ENCODE data around the gene TEAD3.

DNA sequence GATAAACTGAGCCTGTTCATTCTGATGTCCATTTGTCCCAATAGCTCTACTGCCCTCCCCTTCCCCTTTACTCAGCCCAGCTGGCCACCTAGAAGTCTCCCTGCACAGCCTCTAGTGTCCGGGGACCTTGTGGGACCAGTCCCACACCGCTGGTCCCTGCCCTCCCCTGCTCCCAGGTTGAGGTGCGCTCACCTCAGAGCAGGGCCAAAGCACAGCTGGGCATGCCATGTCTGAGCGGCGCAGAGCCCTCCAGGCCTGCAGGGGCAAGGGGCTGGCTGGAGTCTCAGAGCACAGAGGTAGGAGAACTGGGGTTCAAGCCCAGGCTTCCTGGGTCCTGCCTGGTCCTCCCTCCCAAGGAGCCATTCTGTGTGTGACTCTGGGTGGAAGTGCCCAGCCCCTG lies 69.4 kb downstream of the TEAD3 start:
- TF ChIP-seq, protein P1, sequence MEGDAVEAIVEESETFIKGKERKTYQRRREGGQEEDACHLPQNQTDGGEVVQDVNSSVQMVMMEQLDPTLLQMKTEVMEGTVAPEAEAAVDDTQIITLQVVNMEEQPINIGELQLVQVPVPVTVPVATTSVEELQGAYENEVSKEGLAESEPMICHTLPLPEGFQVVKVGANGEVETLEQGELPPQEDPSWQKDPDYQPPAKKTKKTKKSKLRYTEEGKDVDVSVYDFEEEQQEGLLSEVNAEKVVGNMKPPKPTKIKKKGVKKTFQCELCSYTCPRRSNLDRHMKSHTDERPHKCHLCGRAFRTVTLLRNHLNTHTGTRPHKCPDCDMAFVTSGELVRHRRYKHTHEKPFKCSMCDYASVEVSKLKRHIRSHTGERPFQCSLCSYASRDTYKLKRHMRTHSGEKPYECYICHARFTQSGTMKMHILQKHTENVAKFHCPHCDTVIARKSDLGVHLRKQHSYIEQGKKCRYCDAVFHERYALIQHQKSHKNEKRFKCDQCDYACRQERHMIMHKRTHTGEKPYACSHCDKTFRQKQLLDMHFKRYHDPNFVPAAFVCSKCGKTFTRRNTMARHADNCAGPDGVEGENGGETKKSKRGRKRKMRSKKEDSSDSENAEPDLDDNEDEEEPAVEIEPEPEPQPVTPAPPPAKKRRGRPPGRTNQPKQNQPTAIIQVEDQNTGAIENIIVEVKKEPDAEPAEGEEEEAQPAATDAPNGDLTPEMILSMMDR (IDR thresholded peaks at IDR 0.05), result no peak
- TF ChIP-seq POLR2A (IDR thresholded peaks at IDR 0.05) (no peak), EP300 (IDR thresholded peaks at IDR 0.05) (no peak), POLR2AphosphoS5 (IDR thresholded peaks at IDR 0.05) (no peak)
